Islet precursor cell (in vitro differentiated cells): Measurements from ENCODE around the gene SLC10A1.
"Not testable (repeated sequence)": the region's sequence is repeated elsewhere in the genome, so short reads cannot be mapped to it uniquely, and the experiment has no call there.

Experiments
- DNase-seq: peaks from one replicate; pipeline ENCODE4 v3.0.0-alpha.2; 2018

The SLC10A1 gene

DNA sequence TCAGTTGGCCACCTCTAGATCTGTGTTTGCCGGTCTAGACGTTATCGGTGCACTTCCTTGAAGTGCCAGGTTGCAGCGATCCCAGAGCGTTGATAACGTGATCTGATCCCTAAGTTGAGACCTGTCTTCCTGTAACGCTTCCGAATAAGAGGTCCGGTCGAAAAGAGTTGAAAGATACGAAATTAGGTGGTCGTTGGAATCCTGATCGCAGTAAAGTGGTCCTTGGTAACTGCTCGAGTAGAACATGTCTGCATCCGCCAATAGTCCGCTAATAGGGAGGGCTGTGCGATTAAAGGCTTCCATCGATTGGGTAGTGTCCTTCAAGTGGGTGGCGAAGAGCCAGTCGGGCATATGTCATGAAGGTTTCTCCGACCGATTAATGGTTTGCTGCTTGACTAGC is 27.4 kb downstream of the SLC10A1 start:
- DNase-seq: no peak

DNA sequence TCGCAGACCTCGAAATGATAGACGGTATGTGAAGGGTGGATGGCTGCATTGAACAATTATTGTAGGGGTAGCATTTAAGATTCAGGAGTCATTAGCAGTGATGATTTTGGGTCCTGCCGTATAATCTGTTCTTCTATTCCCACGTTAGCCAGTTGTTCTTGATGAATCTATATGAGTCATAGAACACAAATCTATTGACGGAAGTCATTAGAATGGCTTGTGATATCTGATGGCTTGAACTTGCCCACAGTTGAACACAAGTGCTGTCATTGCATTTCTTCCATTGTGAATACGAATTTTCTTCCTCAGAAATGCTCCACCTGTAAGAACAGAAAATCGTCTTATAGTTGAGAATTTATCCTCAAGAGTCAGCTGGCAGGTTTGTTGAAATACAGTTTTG is 28.2 kb downstream of the SLC10A1 start:
- DNase-seq: no peak

DNA sequence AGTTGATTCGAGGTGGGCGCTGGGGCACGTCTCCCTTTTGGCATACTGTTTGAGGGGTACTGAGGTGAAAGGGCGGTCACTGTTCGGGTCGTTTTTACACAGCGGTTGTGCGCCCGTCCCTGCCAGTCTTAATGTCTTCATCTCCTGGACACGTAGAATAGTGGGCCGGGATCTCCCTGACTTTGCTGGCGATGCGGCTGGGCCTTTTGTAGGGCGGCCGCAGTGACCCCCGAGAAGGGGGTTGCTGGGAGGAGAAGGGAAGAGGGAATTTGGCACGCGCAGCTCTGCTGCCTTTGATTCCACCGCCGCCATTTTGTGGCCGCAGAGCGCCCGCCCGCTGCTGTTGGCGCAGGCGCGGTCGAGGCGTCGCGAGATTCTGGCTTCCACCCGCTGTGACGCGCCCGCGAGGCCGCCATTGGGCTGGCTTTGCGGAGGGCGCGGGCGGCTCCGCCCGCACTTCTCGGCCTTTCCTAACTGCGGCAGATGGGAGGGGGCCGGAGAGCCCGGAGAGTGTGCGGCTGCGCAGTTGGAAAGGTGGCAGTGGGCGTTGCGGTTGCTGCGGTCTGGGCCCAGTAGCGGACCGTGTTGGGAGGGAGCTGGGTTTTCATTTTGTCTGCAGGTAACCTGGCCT is 29.6 kb downstream of the SLC10A1 start:
- peak; percentile 96 for DNase-seq

DNA sequence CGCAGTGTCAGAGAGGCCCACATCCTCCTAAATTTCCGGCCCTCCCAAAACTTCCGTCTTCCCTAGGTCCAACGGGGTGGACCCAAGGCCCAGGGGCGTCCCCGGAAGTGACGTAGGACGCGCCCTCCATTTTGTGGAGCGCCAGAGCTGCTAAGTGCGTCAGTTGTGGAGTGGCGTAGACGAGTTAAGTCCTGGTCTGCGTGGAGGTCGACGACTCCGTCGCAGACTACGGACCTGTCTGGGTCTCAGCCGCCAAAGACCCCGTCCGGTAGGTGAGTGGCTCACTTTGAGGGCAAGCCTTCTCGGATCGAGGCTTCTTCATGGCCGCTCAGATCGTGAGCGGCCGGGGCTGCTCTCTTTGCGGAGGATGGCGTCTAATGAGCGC is 30.1 kb downstream of the SLC10A1 start, which contains the start of gene SRSF5:
Gene SRSF5 (plus strand): TSS at position 159 of the 385 bp plus-strand sequence. CDS start 1,015 bp downstream, outside the sequence.
- DNase-seq: peak; percentile 98

DNA sequence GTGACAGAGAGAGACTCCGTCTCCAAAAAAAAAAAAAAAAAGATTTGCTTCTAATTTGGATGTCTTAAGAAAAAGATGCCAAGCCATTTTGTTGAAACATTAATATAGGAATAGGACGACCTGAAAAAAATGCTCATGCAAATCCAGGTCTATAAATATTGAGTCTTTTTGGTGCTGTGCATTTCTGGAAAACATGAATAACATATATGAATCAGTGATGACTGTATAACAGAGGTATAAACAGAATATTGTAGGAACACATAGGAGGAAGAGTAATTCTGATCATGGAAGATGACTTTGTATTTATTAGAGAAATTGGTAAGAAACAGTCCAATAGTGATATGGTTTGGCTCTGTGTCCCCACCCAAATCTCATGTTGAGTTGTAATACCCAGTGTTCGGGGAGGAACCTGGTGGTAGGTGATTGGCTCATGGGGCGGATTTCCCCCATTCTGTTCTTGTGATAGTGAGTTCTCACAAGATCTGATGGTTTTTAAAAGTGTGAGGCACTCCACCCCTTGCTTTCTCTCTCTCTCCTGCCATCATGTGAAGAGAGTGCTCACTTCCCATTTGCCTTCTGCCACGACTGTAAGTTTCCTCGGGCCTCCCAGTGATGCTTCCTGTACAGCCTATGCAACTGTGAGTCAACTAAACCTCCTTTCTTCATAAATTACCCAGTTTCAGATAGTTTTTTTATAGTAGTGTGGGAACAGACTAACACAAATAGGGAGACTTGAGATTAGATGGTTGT is 33.1 kb downstream of the SLC10A1 start:
- no peak for DNase-seq

DNA sequence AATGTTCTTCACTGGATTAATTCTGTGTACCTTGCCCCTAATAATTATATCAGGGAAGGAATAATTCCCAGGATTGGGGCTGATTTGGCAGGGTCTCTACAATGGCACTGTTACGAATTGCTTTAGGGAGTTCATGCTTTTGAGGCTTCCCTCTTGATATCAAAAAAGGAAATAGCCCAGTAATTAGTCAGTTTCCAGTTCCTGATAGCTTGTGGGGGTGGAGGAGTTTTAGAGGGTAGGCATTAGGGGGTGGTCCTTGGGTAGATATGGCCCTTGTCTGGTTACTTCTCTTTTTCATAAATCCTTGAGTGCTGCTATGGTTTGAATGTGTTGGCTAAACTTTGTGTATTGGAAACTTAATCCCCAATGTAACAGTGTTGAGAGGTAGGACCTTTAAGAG is 36.2 kb downstream of the SLC10A1 start:
- no peak for DNase-seq

DNA sequence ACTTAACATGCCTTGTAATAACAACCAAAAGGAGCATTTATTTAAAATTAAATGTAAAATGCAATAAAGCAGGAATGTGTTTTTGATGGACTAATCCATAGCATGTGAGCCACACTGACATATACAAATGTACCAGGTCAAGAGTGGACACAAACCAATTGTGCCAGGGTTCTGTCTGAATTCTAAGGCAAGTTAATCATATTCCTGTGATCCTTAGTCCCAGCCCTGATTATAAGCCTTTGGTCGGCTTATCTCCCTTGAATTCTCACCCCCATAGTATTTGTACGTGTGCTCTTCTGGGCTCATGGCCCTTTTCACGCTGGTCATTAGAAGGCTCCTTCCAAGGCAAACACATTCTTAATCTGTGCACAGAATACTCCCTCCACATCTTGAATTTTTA is 40.7 kb downstream of the SLC10A1 start:
- DNase-seq: no peak

DNA sequence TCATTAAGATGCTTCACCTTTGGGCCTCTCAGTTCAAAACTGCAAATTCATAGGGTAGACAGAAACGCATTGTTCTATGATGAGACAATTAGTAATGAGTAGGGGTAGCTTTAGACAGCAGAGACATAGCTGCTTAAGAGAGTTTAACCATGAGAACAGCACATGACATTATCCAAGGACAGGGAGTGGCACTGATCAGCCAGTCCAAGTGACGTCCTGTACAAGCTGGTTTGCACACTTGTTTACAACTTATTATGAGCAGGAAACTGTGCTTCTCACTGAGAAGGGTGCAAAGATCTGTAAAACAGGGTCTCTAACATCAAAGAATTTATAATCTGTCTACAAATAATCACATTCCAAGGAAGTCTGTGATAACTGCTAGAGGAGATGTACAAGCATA is 41.3 kb downstream of the SLC10A1 start:
- no peak for DNase-seq

DNA sequence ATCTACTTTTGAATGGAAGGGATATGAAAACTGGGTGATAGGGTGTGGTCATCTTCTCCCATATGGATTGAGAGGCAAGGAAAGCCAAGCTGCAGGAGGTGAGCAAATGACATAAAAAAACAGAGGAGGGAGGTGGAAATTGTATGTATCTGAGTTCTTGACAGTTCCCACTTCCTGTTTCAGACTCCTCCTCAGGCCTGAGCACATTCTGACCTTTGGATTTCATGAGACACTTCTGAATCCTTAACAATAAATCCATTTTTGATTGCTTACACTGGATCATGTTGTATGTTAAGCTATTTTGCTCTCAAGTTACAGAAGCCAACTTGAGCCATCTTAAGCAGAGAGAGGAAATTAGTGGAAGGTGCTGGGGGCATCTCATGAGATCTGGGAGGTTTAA is 41.7 kb downstream of the SLC10A1 start:
- no peak for DNase-seq

DNA sequence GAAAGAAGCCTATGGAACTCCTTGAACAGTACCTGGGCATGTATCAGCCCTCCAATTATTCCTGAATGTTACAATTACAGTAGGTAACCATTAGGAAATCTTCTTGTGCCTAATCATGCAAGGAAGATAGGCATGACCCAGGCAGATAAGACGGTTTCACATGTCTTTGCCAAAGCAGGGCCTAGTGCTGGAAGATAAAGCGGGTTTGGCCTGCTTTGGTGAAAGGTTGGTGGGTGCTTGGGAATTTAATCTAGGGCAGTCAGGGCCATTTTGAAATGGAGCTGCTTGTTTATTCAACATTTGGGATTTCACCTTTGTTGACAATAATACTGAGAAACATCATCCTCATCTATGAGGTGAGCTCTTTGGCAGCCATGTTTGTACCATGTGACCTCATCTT is 42.6 kb downstream of the SLC10A1 start:
- no peak for DNase-seq

DNA sequence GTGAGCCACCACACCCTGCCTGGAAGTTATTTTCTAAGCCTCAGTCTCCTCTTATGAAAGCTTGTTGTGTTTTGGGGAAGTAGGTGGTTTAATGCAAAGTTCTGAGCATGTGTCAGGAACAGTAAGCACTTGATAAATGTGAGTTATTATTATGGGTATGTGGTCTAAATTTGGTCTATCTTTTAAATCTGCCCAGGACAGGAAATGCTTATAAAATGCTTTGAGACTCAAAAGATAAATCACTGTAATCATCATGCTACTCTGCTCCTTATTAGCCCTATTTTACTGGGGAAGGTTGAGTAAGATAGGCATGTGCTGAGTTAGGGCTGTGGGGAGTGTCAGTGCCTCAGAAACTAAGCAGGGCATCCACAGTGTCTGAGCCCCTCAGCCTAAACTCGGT is 43.2 kb downstream of the SLC10A1 start:
- DNase-seq: no peak

DNA sequence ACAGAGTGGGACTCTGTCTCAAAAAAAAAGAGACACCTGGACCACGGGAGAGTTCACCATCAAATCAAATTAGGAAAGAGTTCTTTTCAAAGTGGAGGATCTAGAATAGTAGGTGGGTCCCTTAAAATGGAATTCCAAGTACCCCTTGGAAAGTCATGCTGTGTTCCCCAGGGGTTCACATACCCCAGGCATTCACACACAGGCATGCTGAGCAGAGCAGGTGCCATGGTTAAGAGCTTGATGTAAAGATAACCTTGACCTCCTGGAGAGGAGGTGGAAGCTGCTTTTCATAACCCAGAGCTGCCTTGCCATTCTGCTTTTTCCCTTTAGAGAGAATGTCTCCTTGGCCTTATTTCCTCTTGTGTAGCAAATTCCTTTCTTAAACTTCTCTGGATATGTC is 44.3 kb downstream of the SLC10A1 start:
- no peak for DNase-seq

DNA sequence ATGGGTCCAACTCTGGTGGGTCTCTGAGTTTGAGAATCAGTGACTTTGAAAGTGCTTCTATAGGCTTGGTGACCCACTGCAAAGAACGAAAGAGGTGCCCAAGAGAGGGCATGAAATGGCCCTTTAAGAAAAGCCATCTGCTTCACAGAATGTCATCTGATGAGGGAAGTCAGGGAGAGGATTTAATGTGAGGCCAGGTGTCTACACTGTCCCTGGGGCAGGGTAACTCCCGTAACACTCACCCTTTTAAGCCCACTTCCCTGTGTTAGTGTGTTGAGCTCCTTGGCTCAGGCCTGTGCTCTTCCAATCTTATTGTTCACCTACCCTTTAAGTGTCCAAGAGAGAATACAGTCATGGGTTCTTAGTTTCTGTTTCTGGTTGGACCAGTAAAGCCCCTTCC is 46.5 kb downstream of the SLC10A1 start:
- DNase-seq: no peak

DNA sequence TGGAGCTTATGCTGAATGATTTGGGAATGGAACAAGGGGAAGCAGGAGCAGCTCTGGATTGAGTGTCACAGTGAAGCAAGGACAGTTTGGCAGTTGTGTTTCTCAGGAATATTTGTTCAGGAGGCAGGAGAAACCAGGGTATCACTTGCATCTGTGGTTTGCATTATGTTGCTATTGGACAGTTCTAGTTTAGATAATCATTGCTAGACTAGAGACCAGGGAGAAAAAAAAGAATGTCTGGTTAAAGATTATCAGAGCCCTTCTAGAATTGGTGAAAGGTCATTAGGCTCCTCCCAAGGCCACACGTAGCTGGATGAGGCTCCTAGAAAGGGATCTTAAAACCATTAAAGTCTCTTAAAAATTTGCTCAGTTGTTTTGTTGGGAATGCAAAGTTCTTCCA is 47.1 kb downstream of the SLC10A1 start:
- DNase-seq: no peak

DNA sequence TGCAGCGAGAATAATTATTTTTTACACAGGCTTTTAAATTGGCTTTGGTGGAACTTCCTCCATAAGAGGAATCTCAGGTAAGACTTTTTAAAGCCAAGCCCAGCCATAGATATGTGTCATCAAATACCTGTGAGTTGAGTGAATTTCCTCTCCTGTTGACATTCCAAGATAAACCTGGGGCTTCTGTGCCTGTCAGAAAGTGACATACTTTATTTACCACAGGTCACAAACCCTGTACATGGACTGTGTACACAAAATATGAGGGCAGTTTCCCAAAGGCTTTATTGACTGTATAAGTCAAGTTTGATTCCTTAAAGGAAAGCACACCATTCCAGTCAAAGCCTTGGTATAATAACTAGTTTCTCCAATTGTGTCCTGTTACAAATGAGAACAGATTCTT is 56.0 kb downstream of the SLC10A1 start:
- DNase-seq: no peak

DNA sequence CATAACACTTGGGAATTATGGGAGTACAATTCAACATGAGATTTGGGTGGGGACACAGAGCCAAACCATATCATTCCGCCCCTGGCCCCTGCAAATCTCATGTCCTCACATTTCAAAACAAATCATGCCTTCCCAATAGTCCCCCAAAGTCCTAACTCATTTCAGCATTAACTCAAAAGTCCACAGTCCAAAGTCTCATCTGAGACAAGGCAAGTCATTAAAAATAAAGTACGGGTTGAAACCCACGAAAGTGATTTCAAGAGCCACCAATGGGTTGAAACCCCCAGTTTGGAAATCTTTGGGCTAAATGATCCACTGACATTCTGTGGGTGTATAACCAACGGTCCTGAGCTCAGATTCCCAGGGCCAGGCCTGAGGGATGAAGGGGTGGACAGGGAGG is 60.6 kb downstream of the SLC10A1 start:
- DNase-seq: not testable (repeated sequence)

DNA sequence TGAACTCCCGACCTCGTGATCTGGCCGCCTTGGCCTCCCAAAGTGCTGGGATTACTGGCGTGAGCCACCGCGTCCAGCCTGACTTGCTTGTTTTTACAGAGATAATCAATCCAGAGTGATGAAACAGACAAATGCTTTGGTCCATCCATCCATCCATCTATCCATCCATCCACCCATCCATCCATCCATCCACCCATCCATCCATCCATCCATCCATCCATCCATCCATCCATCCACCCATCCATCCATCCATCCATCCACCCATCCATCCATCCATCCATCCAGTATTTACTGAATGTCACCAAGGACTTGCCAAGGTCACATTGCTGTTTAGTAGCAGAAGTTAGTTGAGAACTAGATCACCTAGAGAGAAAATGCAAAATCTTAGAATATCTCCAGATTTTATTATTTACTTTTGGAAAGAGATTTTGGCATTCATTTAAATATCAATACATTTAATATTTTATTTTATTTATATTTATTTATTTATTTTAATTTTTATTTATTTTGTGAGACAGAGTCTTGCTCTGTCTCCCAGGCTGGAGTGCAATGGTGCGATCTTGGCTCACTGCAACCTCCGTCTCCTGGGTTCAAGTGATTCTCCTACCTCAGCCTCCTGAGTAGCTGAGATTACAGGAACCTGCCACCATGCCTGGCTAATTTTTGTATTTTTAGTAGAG is 65.0 kb downstream of the SLC10A1 start:
- not testable (repeated sequence) for DNase-seq

DNA sequence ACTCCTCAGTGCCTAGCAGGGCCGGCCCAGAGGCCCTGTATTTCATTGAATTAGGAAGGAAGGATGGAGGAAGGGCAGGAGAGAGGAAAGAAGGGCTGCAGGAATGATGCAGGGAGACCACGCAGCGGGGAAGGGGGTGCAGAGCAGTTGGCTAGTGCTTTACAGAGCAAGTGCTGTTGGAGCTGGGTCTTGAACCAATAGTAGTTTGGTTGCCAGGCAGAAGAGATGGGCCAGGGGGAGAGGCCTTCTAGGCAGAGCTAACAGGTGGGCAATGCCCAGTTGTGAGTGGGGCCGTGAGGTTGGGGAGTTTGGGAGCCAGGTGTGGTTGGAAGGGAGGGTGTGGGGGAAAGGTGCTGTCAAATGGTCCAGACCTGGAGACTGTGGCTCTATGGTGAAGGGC is 69.2 kb downstream of the SLC10A1 start:
- DNase-seq: no peak

DNA sequence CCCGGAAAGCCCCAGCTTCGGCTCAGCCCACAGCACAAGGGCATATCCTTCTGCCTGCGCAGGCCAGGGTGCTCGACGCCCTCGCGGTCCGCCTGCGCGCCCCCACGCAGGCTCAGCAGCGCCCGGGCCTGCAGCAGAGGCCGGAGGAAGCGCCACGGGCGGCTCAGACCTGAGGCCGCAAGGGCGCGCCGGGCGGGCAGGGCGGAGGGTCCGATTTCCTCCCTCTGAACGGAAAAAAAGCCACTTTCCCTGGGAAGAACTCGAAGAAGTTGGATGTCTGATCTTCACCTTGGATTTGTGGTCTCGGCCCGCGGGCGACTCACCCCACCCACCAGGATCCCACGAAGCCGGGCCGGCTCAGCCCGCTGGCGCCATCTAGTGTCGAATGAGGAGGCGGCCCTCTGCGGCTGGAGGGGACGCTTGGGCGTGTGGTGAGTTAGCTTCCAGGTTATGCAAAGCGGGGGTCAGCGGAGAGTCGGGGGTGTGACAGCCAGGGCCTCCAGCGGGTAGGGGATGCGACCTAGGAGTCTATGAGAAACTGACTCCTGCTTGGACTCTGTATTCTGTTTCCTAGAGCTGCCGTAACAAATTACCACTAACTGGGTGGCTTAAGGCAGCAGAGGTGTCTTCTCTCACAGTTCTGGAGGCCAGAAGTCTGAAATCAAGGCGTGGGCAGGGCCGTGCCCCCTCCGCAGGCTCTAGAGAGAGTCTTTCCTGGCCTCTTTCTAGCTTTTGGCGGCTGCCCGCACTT is 70.1 kb downstream of the SLC10A1 start:
- peak; percentile 85 for DNase-seq
